ENCODE data around the gene CRYGS.

CRYGS gene

DNA sequence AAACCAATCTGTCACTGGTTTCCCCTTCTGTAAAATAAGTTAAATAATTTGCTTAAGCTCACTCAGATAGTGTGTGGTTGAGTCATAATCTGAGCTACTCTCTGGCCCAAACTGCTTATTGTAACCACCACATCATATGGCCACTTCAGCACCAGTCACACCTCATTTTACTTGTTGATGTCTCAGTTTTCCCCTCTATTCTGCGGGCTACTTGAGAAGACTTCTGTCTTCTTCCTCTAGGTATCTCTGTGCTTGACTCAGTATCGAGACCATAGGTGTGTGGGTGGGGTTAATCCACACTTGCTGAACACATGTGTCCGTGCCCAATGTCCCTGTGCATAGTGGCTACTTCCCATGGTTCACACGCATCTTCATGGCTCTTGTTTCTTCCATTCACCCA is 32.9 kb downstream of the CRYGS start:
- H2AFZ ChIP-seq = no peak overlapping the region
- no peaks in the 10 kb centered on the region for H3K79me2 ChIP-seq
- H3K27ac ChIP-seq = no peak overlapping the region
- no peak overlapping the region for H3K4me2 ChIP-seq (ENCODE audit: low read length)
- H3K9ac ChIP-seq = no peak overlapping the region
- H3K4me3 ChIP-seq (ENCODE audit: low read depth, low read length) = no peak overlapping the region
- no peaks in the 10 kb centered on the region for H3K4me1 ChIP-seq
- peaks cover 3% of the 10 kb centered on the region for H3K27me3 ChIP-seq (ENCODE audit: control insufficient read depth, insufficient read depth, low read length)
- H3K9me3 ChIP-seq (ENCODE audit: control insufficient read depth, low read length) = no peaks in the 10 kb centered on the region
- no peaks in the 10 kb centered on the region for H3K36me3 ChIP-seq (ENCODE audit: control insufficient read depth, insufficient read depth, low read length)
- TF ChIP-seq, protein P1, sequence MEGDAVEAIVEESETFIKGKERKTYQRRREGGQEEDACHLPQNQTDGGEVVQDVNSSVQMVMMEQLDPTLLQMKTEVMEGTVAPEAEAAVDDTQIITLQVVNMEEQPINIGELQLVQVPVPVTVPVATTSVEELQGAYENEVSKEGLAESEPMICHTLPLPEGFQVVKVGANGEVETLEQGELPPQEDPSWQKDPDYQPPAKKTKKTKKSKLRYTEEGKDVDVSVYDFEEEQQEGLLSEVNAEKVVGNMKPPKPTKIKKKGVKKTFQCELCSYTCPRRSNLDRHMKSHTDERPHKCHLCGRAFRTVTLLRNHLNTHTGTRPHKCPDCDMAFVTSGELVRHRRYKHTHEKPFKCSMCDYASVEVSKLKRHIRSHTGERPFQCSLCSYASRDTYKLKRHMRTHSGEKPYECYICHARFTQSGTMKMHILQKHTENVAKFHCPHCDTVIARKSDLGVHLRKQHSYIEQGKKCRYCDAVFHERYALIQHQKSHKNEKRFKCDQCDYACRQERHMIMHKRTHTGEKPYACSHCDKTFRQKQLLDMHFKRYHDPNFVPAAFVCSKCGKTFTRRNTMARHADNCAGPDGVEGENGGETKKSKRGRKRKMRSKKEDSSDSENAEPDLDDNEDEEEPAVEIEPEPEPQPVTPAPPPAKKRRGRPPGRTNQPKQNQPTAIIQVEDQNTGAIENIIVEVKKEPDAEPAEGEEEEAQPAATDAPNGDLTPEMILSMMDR (IDR thresholded peaks at IDR 0.05) = no peak

GRCh38 chr3:186510374-186511079 is 33.7 kb downstream of the CRYGS start:
- no peaks in the 10 kb centered on the region for H3K79me2 ChIP-seq
- peaks cover 3% of the 10 kb centered on the region for H3K27me3 ChIP-seq (ENCODE audit: control insufficient read depth, insufficient read depth, low read length)
- no peaks in the 10 kb centered on the region for H3K4me1 ChIP-seq
- TF ChIP-seq, protein P1 (IDR thresholded peaks at IDR 0.05) = no peak
- no peak overlapping the region for H3K4me3 ChIP-seq (ENCODE audit: low read depth, low read length)
- H3K9me3 ChIP-seq (ENCODE audit: control insufficient read depth, low read length) = no peaks in the 10 kb centered on the region
- H3K4me2 ChIP-seq (ENCODE audit: low read length) = no peak overlapping the region
- H3K9ac ChIP-seq = no peak overlapping the region
- H3K36me3 ChIP-seq (ENCODE audit: control insufficient read depth, insufficient read depth, low read length) = no peaks in the 10 kb centered on the region
- no peak overlapping the region for H2AFZ ChIP-seq
- no peak overlapping the region for H3K27ac ChIP-seq

GRCh38 chr3:186509423-186509822 is 34.8 kb downstream of the CRYGS start:
- no peak overlapping the region for H3K9ac ChIP-seq
- TF ChIP-seq, protein P1 (IDR thresholded peaks at IDR 0.05) = no peak

GRCh38 chr3:186506857-186507256 is 37.3 kb downstream of the CRYGS start:
- TF ChIP-seq, protein P1 (IDR thresholded peaks at IDR 0.05) = no peak
- Histone ChIP-seq H3K27me3 (ENCODE audit: control insufficient read depth, insufficient read depth, low read length) (no peaks in the 10 kb centered on the region), H2AFZ (no peak overlapping the region), H3K4me3 (ENCODE audit: low read depth, low read length) (no peak overlapping the region), H3K4me2 (ENCODE audit: low read length) (no peak overlapping the region), H3K9ac (no peak overlapping the region), H3K4me1 (no peaks in the 10 kb centered on the region), H3K36me3 (ENCODE audit: control insufficient read depth, insufficient read depth, low read length) (no peaks in the 10 kb centered on the region), H3K27ac (no peak overlapping the region), H3K9me3 (ENCODE audit: control insufficient read depth, low read length) (no peaks in the 10 kb centered on the region), H3K79me2 (no peaks in the 10 kb centered on the region)

More at GRCh38 chr3:186509423-186509822, 34.8 kb downstream of the CRYGS start:
- no peaks in the 10 kb centered on the region for H3K4me1 ChIP-seq
- no peaks in the 10 kb centered on the region for H3K36me3 ChIP-seq (ENCODE audit: control insufficient read depth, insufficient read depth, low read length)
- no peak overlapping the region for H2AFZ ChIP-seq
- no peak overlapping the region for H3K4me2 ChIP-seq (ENCODE audit: low read length)
- H3K4me3 ChIP-seq (ENCODE audit: low read depth, low read length) = no peak overlapping the region
- no peak overlapping the region for H3K27ac ChIP-seq
- H3K9me3 ChIP-seq (ENCODE audit: control insufficient read depth, low read length) = no peaks in the 10 kb centered on the region
- no peaks in the 10 kb centered on the region for H3K79me2 ChIP-seq
- H3K27me3 ChIP-seq (ENCODE audit: control insufficient read depth, insufficient read depth, low read length) = peaks cover 3% of the 10 kb centered on the region

- H3K27me3 ChIP-seq (ENCODE audit: control insufficient read depth, insufficient read depth, low read length) = no peaks in the 10 kb centered on the region
- no peaks in the 10 kb centered on the region for H3K79me2 ChIP-seq
- no peaks in the 10 kb centered on the region for H3K36me3 ChIP-seq (ENCODE audit: control insufficient read depth, insufficient read depth, low read length)
- no peaks in the 10 kb centered on the region for H3K4me1 ChIP-seq
- H2AFZ ChIP-seq = no peak overlapping the region
- H3K27ac ChIP-seq = no peak overlapping the region
- H3K4me2 ChIP-seq (ENCODE audit: low read length) = no peak overlapping the region
- no peaks in the 10 kb centered on the region for H3K9me3 ChIP-seq (ENCODE audit: control insufficient read depth, low read length)
- H3K9ac ChIP-seq = no peak overlapping the region
- no peak overlapping the region for H3K4me3 ChIP-seq (ENCODE audit: low read depth, low read length)
- TF ChIP-seq, protein P1 (IDR thresholded peaks at IDR 0.05) = no peak
Measured at GRCh38 chr3:186506191-186506739, 37.9 kb downstream of the CRYGS start.

Data from parathyroid adenoma (tissue), 2 donors.